Stimulated activated CD4-positive, alpha-beta T cell treated with anti-CD3 and anti-CD28 coated beads, Interleukin-15, amount 100 ng/mL, for 48 hours (primary cell): ENCODE data around the gene ITGA3.
A peak's percentile ranks its signal among the peaks of the same experiment; 100 is the strongest.

ENCODE experiments used
- DNase-seq, 2 donors: peaks; one replicate each; pipeline ENCODE4 v3.0.0-alpha.2; 2020; ENCODE audit warnings: low read depth in 2 of 2

ITGA3 gene

DNA sequence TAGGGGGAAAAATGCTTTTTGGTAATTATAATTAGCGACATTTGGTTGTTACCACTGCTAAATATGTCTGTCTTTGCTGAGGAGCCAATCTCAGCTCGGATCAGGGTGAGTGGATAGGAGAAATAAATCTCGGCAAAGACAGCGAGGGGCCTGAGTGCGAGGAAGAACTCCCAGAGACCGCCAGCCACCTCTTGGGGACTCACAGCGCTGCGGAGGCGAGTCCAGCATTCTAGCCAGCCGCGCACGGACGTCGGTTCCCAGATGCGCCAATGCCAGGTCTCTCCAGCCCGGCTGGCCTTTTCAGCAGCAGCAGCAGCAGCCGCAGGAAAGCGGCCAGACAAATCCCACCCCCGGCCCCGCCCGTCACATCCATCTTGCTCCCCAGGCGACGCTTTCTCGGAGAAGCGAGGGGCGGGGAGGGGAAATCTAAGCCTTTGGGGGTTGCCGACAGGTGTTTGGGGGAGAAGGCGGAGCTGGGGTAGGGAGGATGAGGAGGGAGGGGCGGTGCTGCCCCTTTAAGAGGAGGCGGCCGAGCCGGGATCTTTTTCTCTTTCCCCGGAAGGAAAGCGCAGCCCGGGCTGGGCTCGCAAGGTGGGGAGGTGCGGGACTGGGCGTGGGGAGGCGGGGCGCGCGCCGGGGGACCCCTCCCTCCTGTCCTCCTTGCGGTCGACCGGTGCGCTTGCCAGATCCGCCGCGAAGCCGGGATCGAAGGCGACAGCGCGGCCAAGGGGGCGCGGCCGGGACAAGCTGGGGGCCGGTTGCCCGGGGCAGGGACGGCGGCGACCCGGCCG lies at the start of gene ITGA3:
Gene ITGA3 (plus strand): TSS at position 685 of the 791 bp plus-strand sequence. CDS start 330 bp downstream, outside the sequence.
- peak; percentile 23 to 28 for DNase-seq

DNA sequence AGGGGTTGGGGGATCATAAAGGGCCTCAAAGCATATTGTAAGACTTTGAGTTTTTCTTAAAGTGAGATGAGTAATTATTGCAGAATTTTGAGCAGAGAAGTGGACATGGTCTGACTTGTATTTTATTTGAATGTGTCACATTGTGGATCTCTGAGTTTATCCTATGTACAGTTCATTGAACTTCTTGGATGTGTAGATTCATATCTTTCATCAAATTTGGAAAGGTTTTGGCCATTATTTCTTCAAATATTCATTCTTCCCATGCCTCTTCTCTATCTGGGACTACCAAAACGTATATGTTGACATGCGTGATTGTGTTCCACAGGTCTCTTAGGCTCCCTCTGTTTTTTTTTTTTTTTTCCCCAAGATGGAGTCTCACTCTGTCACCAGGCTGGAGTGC lies 46.6 kb upstream of the ITGA3 start:
- no peak for DNase-seq

DNA sequence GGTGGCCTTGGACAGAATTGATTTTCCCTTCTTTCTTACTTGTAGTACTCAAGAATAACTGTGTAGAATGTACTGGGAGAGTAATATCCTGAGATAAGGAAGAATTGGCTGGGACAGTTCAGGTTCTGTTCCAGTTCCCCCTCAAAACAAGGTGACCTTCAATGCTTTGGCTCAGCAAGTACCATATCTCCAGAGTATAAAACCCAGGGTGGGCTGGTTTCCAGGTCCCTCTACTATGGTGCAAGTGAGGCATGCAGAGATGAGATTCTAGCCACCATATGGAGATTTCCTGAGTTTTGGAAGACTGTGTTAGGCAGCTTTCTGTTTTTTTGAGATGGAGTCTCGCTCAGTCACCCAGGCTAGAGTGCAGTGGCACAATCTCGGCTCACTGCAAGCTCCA lies 42.8 kb upstream of the ITGA3 start:
- no peak for DNase-seq

DNA sequence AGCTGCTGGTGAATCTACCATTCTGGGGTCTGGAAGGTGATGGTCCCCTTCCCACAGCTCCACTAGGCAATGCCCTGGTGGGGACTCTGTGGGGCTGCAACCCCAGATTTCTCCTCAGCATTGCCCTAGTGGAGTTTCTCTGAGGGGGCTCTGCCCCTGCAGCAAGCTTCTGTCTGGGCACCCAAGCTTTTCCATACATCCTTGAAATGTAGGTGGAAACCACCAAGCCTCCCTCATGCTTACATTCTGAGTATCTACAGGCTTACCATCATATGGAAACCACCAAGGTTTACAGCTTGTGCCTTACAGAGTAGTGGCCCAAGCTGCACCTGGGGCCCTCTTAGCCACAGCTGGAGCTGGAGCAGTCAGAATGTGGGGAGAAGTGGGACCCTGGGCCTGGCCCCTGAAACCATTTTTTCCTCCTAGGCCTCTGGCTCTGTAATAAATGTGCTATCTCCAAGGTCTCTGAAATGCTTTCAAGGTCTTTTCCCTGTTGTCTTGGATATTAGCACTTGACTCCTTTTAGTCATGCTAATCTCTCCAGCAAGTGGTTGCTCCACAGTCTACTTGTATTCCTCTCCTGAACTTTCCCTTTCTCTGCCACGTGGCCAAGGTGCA lies 41.3 kb upstream of the ITGA3 start:
- DNase-seq, result no peak

GRCh38 chr17:50015146-50015545 lies 40.8 kb upstream of the ITGA3 start:
- DNase-seq, result no peak

GRCh38 chr17:50018909-50019308 lies 37.0 kb upstream of the ITGA3 start:
- DNase-seq, result no peak

- no peak for DNase-seq
Observed at GRCh38 chr17:50020841-50021599, 34.9 kb upstream of the ITGA3 start.

GRCh38 chr17:50021681-50022370 lies 34.1 kb upstream of the ITGA3 start:
- DNase-seq, result no peak

- no peak for DNase-seq
Observed at GRCh38 chr17:50022463-50023130, 33.3 kb upstream of the ITGA3 start.

- DNase-seq, result no peak
Observed at GRCh38 chr17:50023520-50023919, 32.4 kb upstream of the ITGA3 start.

DNA sequence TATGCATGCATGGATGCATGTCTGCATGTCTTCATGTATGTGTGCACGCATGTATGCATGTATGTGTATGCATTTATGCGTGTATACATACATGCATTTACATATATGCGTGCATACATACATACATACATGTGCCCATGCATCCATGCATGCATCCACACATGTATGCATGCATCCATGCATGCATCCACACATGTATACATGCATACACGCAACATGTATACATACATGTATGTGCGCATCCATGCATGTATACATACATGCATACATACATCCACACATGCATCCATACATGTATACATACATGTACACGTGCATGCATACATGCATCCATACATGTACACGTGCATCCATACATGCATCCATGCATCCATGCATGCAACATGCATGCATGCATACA lies 31.1 kb upstream of the ITGA3 start:
- no peak for DNase-seq

DNA sequence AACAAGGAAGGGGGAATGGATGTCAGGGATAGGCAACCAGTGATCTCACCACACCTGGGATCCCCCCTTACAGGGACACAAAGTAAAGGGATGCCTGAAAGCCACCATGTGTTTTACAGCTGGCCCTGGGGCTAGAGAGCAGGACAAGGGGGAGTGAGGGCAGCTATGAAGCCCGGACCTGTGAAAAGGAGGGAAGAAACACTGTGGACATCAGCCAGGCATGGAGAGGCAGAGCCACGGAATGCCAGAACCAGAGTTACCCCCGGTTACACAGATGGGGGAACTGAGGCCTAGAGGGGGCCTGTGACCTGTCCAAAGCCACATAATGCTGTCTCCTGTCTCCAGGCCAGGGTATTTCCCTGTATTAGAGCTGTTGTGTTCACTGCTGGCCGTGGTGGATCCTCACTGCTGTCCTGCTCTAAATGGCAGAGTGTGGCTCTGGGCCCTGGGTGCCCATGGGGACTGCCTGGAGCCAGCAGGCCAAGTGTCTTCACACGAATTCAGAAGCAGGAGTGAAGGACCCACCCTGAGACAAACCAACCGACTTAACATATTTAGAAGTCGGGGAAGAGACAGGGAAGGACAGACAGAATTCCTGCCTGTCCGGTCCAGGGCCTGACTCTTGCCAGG lies 29.7 kb upstream of the ITGA3 start:
- no peak for DNase-seq

- DNase-seq, result peak; percentile 62 to 72
Observed at GRCh38 chr17:50026837-50027171, 29.1 kb upstream of the ITGA3 start.

DNA sequence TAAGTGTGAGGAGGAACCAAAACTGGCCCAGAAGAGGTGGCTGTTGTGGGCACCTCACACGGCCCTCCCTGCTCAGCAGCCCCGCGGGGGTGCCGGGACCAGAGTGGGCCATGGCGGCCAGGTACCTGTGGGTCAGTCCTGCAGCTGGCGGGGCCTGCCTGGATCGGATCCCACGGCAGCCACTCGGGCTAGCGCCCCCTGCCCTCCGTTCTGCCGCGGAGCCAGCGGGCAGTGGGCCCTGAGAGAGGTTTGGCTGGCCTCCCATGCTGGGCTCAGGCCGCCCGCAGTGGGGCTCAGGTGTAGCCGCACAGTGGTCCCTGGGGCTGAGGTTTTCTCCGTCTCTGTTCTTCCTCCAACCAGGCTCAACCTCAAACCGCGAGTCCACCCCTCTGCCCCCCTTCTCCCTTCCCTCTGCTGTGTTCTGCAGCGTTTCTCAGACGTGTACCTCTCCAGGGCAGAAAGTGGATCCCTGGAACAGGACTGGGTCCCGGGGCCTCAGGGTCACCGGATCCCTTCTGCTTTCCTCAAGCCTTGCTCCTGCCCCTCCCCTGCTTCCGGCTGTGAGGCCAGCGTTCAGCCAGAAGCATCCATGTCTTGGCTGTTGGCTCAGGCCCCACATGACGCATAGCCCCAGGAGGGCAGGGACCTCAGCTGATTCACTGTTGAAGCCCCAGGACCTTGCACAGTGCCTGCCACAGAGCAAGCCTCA lies 28.6 kb upstream of the ITGA3 start:
- DNase-seq, result no peak

DNA sequence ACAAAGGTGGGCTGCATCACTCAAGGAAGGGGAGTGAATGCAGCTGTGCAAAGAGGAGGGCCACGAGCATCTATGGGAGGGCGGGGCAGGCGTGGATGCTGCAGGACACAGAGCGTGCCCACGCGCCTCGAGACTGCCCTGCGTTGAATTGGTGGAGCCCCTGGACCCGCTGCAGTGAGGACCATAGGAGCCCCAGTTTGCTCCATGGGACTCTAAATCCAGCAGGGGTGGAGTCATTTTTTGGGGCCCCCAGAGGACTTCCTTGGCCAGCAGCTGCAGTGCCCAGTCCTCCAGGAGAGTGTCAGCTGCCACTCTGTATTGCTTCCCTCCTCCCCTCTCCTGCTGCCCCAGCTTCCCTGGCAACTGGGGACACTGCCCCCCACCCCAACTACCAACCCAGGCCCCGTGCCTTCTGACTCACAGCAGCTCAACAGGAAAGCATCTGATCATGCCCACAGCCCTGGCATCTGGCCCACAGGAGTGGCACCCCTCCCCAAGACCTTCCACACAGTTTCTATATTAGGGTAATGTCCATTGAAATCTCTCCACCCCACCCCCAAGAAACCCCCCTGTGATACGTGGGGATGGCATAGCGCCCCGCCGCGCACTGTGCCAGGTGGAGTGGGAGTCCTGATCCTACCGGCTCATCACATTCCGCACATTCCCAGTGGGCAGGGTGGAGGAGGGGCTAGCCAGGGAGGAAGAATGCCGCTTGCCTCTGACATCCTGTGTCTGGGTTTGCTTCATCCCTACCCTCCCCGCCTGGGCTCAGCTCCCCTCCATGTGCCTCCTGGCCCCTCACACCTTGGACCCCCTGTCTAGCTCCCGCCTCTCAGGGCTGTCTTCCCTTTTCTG lies 27.8 kb upstream of the ITGA3 start:
- DNase-seq, result no peak

DNA sequence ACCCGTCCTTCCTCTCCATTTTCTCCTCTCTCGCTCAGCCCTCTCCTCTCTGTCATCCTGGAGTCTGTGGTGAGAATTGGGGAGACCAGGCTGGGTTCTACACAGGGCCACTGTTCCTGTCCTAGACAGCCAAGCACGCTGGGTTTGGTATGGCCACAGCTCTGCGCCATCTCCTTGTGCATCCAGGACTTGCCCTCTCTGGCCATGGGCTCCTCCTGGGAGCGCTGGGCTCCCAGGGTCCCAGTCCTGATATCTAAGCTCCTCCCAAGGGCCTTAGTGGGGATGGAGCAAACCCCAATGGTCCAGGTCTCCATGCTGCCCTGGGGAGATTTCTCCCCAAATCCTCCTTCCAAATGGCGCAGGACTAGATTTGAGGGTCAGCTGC lies 27.2 kb upstream of the ITGA3 start:
- DNase-seq, result no peak

- DNase-seq, result no peak
Observed at GRCh38 chr17:50029185-50029584, 26.7 kb upstream of the ITGA3 start.

- no peak for DNase-seq
Observed at GRCh38 chr17:50033316-50033715, 22.6 kb upstream of the ITGA3 start.

DNA sequence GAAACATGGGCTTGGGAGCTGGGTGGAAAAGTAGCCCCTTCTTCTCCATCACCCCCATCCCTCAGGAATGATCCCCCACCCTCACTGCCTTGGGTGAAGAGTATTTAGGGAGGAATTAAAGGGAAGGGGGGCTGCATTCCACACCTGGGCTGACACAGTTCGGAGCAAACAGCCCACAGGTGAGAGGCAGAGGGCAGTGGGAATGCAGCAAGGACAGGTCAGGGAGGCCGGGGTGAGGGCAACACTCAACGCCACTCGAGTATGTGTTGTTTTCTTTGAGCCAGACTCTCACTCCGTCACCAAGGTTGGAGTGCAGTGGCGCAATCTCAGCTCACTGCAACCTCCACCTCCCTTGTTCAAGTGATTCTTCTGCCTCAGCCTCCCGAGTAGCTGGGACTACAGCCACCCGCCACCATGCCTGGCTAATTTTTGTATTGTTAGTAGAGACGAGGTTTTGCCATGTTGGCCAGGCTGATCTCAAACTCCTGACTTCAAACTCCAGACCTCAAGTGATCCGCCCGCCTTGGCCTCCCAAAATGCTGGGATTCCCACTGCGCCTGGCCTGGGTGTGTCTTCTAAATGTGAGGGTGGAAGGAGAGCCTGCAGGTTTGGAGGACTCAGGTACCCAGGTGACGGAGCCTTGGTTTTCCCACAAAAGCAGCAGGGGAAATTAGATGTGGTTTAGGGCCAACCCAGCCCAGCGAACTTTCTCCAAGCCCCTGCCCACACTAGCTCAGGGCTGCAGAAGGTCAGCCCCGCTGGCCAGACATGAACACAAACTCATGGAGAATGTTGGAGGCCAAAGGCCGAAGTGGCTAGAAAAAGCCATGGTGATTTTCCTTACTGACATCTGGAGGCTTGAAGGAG lies 21.2 kb upstream of the ITGA3 start:
- no peak for DNase-seq
